ENCODE measurements around the gene KCNT1. TPM values are rescaled to one million over a fixed set of nuclear protein-coding genes. Genes with fewer than 3 reads are reported as not detected.

Gene KCNT1
- total RNA-seq, 4 donors from 2014 or later: 0.09 TPM; not detected in 3

- no peak for DNase-seq
- TF ChIP-seq CTCF (IDR thresholded peaks at IDR 0.05) (no peak), POLR2A (IDR thresholded peaks at IDR 0.05) (no peak)
- intact Hi-C loops (cut with DNase I): no loop called here
- peaks cover 0 to 43% (median 0%) of the 10 kb centered on the region in 4 donors for H3K27me3 ChIP-seq
- no peak overlapping the region for H3K27ac ChIP-seq
- H3K4me3 ChIP-seq: no peak overlapping the region
- H3K9me3 ChIP-seq: peaks cover 0 to under 1% (median 0%) of the 10 kb centered on the region in 3 donors
- no peaks in the 10 kb centered on the region for H3K4me1 ChIP-seq
- WGBS, 2 donors: 63 to 90% methylated on average over 1 to 2 of the region's 21 CpGs
- no peaks in the 10 kb centered on the region for H3K36me3 ChIP-seq
These were observed 69.5 kb downstream of the KCNT1 start for GRCh38 chr9:135771401-135772051.

- no CpG with 5 or more reads among the region's 13 CpGs for WGBS, 2 donors
- Histone ChIP-seq H3K4me1 (no peaks in the 10 kb centered on the region), H3K27me3 (peaks cover 0 to 43% (median 0%) of the 10 kb centered on the region in 4 donors), H3K27ac (no peak overlapping the region), H3K36me3 (no peaks in the 10 kb centered on the region), H3K4me3 (no peak overlapping the region), H3K9me3 (no peaks in the 10 kb centered on the region)
- TF ChIP-seq POLR2A (IDR thresholded peaks at IDR 0.05) (no peak), CTCF (IDR thresholded peaks at IDR 0.05) (no peak)
- intact Hi-C loops (cut with DNase I): no loop called here
- DNase-seq: no peak
These were observed 70.2 kb downstream of the KCNT1 start for GRCh38 chr9:135772056-135772646.

- intact Hi-C loops (cut with DNase I): no loop called here
- no peak for DNase-seq
These were observed 70.9 kb downstream of the KCNT1 start for GRCh38 chr9:135772702-135773493.

GRCh38 chr9:135773530-135774238, 71.7 kb downstream of the KCNT1 start:
- no peak for TF ChIP-seq CTCF (IDR thresholded peaks at IDR 0.05)
- no peak for TF ChIP-seq POLR2A (IDR thresholded peaks at IDR 0.05)
- Histone ChIP-seq H3K4me1 (no peaks in the 10 kb centered on the region), H3K27ac (no peak overlapping the region), H3K27me3 (peaks cover 0 to 47% (median 0%) of the 10 kb centered on the region in 4 donors), H3K4me3 (no peak overlapping the region), H3K36me3 (no peaks in the 10 kb centered on the region), H3K9me3 (no peaks in the 10 kb centered on the region)
- 68 to 76% methylated on average over 5 to 9 of the region's 11 CpGs for WGBS, 2 donors
- DNase-seq: no peak
- intact Hi-C loops (cut with DNase I): no loop called here

More at GRCh38 chr9:135772702-135773493, 70.9 kb downstream of the KCNT1 start:
- no peak overlapping the region for H3K27ac ChIP-seq
- peaks cover 0 to 43% (median 0%) of the 10 kb centered on the region in 4 donors for H3K27me3 ChIP-seq
- 61 to 96% methylated on average over 5 to 12 of the region's 36 CpGs for whole genome bisulfite sequencing, 2 donors
- H3K4me3 ChIP-seq: no peak overlapping the region
- H3K4me1 ChIP-seq: no peaks in the 10 kb centered on the region
- H3K36me3 ChIP-seq: no peaks in the 10 kb centered on the region
- H3K9me3 ChIP-seq: no peaks in the 10 kb centered on the region
- TF ChIP-seq POLR2A (IDR thresholded peaks at IDR 0.05): no peak
- no peak for TF ChIP-seq CTCF (IDR thresholded peaks at IDR 0.05)

Data from esophagus squamous epithelium (tissue), 5 donors.